GM23338 (cell line): ENCODE results near the gene FARP1.

Experiments
- CREB1 ChIP-seq: fragments of 250-450 bp; sonication (Bioruptor Pico); IDR thresholded peaks from 2 replicates; pipeline ENCODE4 v1.5.0; 2020; ENCODE audit warnings: low read depth, mild to moderate bottlenecking, moderate library complexity
- CTCF ChIP-seq, 2 experiments: fragments of 200-600 bp in 1 of 2; sonication (generic) in 1 of 2; conservative IDR thresholded peaks; 2 replicates each; pipeline versions ENCODE4 v1.5.1 to v1.6.1; 2016 to 2017; ENCODE audit warnings: antibody characterized with exemption in 2 of 2, low read depth in 2 of 2, mild to moderate bottlenecking in 2 of 2, moderate library complexity in 1 of 2
- JUNB ChIP-seq: IDR thresholded peaks from one replicate; pipeline ENCODE4 v1.6.1; 2016; ENCODE audit warnings: antibody characterized with exemption; ENCODE audit not compliant: unreplicated experiment
- STAT1 ChIP-seq: IDR thresholded peaks from one replicate; pipeline ENCODE4 v1.6.1; 2016; ENCODE audit warnings: antibody characterized with exemption; ENCODE audit not compliant: unreplicated experiment
- TF ChIP-seq, protein P1 (sequence below): IDR thresholded peaks from 2 replicates; pipeline ENCODE4 v1.6.1; 2016; ENCODE audit warnings: antibody characterized with exemption

- TF ChIP-seq CTCF (conservative IDR thresholded peaks at IDR 0.05; ENCODE audit: low read depth in 2 of 2), result no peak
- no peak for TF ChIP-seq STAT1
- TF ChIP-seq, protein P1, sequence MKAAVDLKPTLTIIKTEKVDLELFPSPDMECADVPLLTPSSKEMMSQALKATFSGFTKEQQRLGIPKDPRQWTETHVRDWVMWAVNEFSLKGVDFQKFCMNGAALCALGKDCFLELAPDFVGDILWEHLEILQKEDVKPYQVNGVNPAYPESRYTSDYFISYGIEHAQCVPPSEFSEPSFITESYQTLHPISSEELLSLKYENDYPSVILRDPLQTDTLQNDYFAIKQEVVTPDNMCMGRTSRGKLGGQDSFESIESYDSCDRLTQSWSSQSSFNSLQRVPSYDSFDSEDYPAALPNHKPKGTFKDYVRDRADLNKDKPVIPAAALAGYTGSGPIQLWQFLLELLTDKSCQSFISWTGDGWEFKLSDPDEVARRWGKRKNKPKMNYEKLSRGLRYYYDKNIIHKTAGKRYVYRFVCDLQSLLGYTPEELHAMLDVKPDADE, result no peak
- no peak for TF ChIP-seq JUNB
- TF ChIP-seq CREB1 (CRISPR knock-in tag), result no peak
Observed at GRCh38 chr13:98129059-98129746, 13.7 kb upstream of the FARP1 start.
